Activated naive CD8-positive, alpha-beta T cell treated with anti-CD3 and anti-CD28 coated beads, Interleukin-2, amount 10 ng/mL, durations not matched to agents 7 days and 5 days (primary cell): Measurements from ENCODE around the gene SYCP2L. TPM values are rescaled to one million over a fixed set of nuclear protein-coding genes. Genes with fewer than 3 reads are reported as not detected.
"Not testable (repeated sequence)": the region's sequence is repeated elsewhere in the genome, so short reads cannot be mapped to it uniquely, and the experiment has no call there.

Experiments used
- ATAC-seq: fragments of 150-1000 bp; cut with Tn5 transposase; one replicate; pipeline ENCODE4 v1.10.0; 2021; ENCODE audit warnings: low read depth, moderate library complexity
- POLR2A ChIA-PET: fragments of 350-600 bp; sonication (Branson Sonifier 250); formaldehyde crosslinking; loops from one replicate; lab custom pipeline; 2021; ENCODE audit warnings: antibody characterized with exemption; lab: Charles Lee
- DNase-seq: peaks from one replicate; pipeline ENCODE4 v3.0.0; 2021
- H3K27ac Mint-ChIP-seq: one replicate; pipeline ENCODE4 v1.8.0; 2022; ENCODE audit warnings: mild to moderate bottlenecking, mixed read lengths
- H3K27me3 Mint-ChIP-seq: one replicate; pipeline ENCODE4 v1.8.0; 2022; ENCODE audit warnings: mild to moderate bottlenecking, moderate library complexity, mixed read lengths
- H3K36me3 Mint-ChIP-seq: one replicate; pipeline ENCODE4 v1.8.0; 2021; ENCODE audit warnings: mild to moderate bottlenecking, mixed read lengths
- H3K4me1 Mint-ChIP-seq: one replicate; pipeline ENCODE4 v1.8.0; 2021; ENCODE audit warnings: mixed read lengths
- H3K4me3 Mint-ChIP-seq: one replicate; pipeline ENCODE4 v1.8.0; 2022; ENCODE audit warnings: mild to moderate bottlenecking, moderate library complexity, mixed read lengths
- H3K9me3 Mint-ChIP-seq: one replicate; pipeline ENCODE4 v1.8.0; 2021; ENCODE audit warnings: mixed read lengths
- total RNA-seq, 2 experiments: library from RNA; stranded (reverse); gene quantifications; one replicate each; pipeline ENCODE4 v1.2.3, GENCODE V29; 2021

The SYCP2L gene
- total RNA-seq, 2 experiments from 2014 or later: 0.31 TPM; not detected in 1

DNA sequence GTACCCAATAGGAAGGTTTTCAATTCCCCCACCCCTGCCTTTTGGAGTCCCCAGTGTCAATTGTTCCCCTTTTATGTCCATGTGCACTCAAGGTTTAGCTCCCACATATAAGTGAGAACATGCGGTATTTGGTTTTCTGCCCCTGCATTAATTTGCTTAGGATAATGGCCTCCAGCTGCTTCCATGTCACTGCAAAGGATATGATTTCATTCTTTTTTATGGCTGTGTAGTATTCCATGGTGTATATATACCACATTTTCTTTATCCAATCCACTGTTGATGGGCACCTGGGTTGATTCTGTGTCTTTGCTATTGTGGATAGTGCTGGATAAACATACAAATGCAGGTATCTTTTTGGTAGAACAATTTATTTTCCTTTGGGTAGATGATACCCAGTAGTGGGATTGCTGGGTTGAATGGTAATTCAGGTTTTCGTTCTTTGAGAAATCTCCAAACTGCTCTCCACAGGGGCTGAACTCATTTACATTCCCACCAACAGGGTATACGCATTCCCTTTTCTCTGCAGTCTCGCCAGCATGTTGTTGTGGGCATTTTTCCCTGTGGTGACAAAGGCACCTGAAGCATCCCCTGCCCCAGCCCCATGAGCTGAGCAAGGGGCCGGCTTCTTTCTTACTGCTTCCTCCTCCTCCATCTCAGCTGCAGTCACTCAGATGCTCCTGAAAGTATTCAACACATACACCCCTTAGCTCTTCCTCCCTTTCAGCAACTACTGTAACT lies 90.5 kb downstream of the SYCP2L start:
- Mint-ChIP-seq H3K9me3 (no peaks in the 10 kb centered on the region), H3K36me3 (no peaks in the 10 kb centered on the region), H3K27ac (no peak overlapping the region), H3K27me3 (peaks cover 4% of the 10 kb centered on the region), H3K4me1 (no peaks in the 10 kb centered on the region), H3K4me3 (no peak overlapping the region)
- no peak for ATAC-seq
- POLR2A ChIA-PET: no interaction called here
- no peak for DNase-seq

GRCh38 chr6:10979603-10980002 lies 92.8 kb downstream of the SYCP2L start:
- Mint-ChIP-seq H3K9me3 (no peaks in the 10 kb centered on the region), H3K36me3 (no peaks in the 10 kb centered on the region), H3K27ac (no peak overlapping the region), H3K27me3 (peaks cover 9% of the 10 kb centered on the region), H3K4me1 (no peaks in the 10 kb centered on the region), H3K4me3 (no peak overlapping the region)
- ATAC-seq (no peak), DNase-seq (no peak)
- POLR2A ChIA-PET: no interaction called here

- no peak overlapping the region for H3K27ac Mint-ChIP-seq
These were observed 94.6 kb downstream of the SYCP2L start for GRCh38 chr6:10981409-10981808.

DNA sequence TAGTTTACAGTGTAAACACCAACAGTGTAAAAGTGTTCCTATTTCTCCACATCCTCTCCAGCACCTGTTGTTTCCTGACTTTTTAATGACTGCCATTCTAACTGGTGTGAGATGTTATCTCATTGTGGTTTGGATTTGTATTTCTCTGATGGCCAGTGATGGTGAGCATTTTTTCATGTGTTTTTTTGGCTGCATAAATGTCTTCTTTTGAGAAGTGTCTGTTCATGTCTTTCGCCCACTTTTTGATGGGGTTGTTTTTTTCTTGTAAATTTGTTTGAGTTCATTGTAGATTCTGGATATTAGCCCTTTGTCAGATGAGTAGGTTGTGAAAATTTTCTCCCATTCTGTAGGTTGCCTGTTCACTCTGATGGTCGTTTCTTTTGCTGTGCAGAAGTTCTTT lies 98.1 kb downstream of the SYCP2L start:
- H3K36me3 Mint-ChIP-seq, H3K9me3 Mint-ChIP-seq, ATAC-seq, POLR2A ChIA-PET, DNase-seq, H3K27me3 Mint-ChIP-seq, H3K27ac Mint-ChIP-seq, H3K4me1 Mint-ChIP-seq, H3K4me3 Mint-ChIP-seq: not testable (repeated sequence)

More at GRCh38 chr6:10981409-10981808, 94.6 kb downstream of the SYCP2L start:
- DNase-seq: no peak
- no peak for ATAC-seq
- Mint-ChIP-seq H3K27me3 (peaks cover 9% of the 10 kb centered on the region), H3K4me3 (no peak overlapping the region), H3K4me1 (no peaks in the 10 kb centered on the region), H3K36me3 (no peaks in the 10 kb centered on the region), H3K9me3 (peaks cover 2% of the 10 kb centered on the region)
- POLR2A ChIA-PET: no interaction called here

- ATAC-seq (no peak), DNase-seq (no peak)
- H3K4me3 Mint-ChIP-seq: no peak overlapping the region
- no peaks in the 10 kb centered on the region for H3K27me3 Mint-ChIP-seq
- H3K9me3 Mint-ChIP-seq: peaks cover 2% of the 10 kb centered on the region
- H3K36me3 Mint-ChIP-seq: no peaks in the 10 kb centered on the region
- POLR2A ChIA-PET: no interaction called here
- no peaks in the 10 kb centered on the region for H3K4me1 Mint-ChIP-seq
- H3K27ac Mint-ChIP-seq: no peak overlapping the region
These were observed 102.7 kb downstream of the SYCP2L start for GRCh38 chr6:10989587-10989986.

DNA sequence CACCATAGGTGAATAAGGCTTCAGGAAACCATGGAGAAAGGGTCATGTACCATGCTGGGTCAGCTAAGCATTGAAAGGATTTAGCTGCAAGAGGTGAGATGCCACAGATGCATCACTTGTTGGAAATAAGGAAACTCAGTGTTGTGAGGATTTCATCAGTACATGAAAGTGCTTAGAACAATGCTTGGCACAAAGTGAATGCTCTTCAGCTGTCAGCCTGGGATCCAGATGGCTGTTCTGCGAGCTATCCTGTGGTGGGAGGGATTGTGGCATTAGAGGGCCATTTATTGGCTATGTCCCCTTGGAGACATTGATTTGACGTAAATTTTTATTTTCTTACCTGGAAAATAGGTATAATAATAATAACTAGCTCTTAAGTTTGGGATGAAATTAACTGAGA lies 104.3 kb downstream of the SYCP2L start:
- no peak for ATAC-seq
- Mint-ChIP-seq H3K4me3 (no peak overlapping the region), H3K36me3 (no peaks in the 10 kb centered on the region), H3K27me3 (no peaks in the 10 kb centered on the region), H3K4me1 (no peaks in the 10 kb centered on the region), H3K9me3 (peaks cover under 1% of the 10 kb centered on the region), H3K27ac (no peak overlapping the region)
- DNase-seq: no peak
- POLR2A ChIA-PET: interaction anchor here (0.6 kb wide), 1 partner anchor 512 kb away, joined by 3 read pairs; no protein-coding TSS in a partner anchor

GRCh38 chr6:10993896-10994295 lies 107.0 kb downstream of the SYCP2L start:
- POLR2A ChIA-PET: no interaction called here
- Mint-ChIP-seq H3K4me3 (no peak overlapping the region), H3K9me3 (no peaks in the 10 kb centered on the region), H3K4me1 (no peaks in the 10 kb centered on the region), H3K36me3 (no peaks in the 10 kb centered on the region), H3K27me3 (peaks cover 2% of the 10 kb centered on the region), H3K27ac (no peak overlapping the region)
- ATAC-seq (no peak), DNase-seq (no peak)

DNA sequence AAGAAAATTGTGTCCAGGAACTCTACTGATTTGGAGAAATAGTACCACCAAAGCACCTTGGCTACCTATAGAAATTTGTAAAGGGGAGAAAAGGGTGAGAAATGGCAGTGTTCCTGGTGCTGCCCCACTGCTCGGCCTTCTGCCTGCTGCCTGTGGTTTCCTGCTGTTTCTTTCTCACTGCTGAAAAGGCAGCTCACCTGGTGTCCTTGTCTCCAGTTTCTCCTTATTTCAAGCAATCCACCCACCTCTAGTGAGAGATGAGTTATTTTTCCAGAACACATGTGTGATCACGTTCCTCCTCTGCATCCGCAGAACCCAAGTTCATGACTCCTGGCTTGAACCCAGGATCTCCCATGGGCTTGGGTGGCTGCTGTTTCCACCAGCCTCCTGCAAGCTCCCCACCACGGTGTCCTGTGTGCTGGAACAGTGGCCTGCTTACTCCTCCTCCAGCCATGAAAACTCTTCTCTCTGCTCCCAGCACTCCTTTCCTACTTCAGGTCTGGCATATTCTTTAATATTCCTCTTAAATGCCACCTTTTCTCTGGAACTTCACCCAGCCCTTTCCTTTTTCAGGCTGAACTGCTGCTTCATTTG lies 108.4 kb downstream of the SYCP2L start:
- ATAC-seq: no peak
- Mint-ChIP-seq H3K27me3 (peaks cover 2% of the 10 kb centered on the region), H3K27ac (no peak overlapping the region), H3K36me3 (no peaks in the 10 kb centered on the region), H3K4me1 (no peaks in the 10 kb centered on the region), H3K4me3 (no peak overlapping the region), H3K9me3 (no peaks in the 10 kb centered on the region)
- no peak for DNase-seq
- POLR2A ChIA-PET: no interaction called here

DNA sequence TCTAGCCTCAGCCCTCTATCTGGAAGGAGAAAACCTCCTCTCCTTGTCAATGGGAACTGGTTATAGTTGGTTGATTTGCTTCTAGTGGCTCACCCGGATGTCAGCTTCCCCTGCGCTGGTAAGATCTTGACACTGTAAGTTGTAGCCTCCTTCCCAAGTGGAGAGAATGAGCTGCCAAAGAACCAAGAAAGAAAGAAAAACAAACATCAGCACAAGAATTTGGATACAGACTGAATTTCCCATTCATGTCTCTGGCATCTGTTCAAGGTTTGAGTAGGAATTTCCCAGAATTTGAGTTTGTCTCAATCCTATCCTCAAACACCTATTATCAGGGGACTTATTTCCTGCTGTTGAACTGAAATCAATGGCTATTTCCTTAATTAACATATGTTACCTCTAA lies 113.1 kb downstream of the SYCP2L start:
- H3K36me3 Mint-ChIP-seq: no peaks in the 10 kb centered on the region
- no peak overlapping the region for H3K4me3 Mint-ChIP-seq
- ATAC-seq: no peak
- no peak overlapping the region for H3K27ac Mint-ChIP-seq
- no peaks in the 10 kb centered on the region for H3K4me1 Mint-ChIP-seq
- POLR2A ChIA-PET: no interaction called here
- peaks cover 16% of the 10 kb centered on the region for H3K27me3 Mint-ChIP-seq
- no peaks in the 10 kb centered on the region for H3K9me3 Mint-ChIP-seq
- no peak for DNase-seq

DNA sequence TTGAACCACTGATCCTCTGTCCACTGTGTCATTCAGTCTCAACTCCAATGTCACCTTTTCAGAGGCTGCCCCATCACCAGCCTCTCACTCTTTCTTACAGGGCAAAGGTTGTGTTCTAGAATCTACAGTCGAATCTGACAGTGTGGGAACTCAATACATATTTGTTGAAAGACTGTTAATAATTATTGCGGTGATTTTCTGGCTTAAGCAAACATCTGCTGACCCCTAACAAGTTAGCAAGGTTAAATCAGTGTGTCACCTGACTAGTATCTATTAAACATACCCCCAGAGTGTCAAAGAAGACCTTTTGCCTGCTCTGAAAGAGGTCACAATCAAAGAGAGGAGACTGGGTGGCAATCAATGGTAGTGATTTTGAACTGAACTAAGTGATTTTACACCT lies 115.3 kb downstream of the SYCP2L start:
- Mint-ChIP-seq H3K27ac (no peak overlapping the region), H3K4me3 (no peak overlapping the region), H3K9me3 (no peaks in the 10 kb centered on the region), H3K27me3 (peaks cover 16% of the 10 kb centered on the region), H3K36me3 (no peaks in the 10 kb centered on the region), H3K4me1 (no peaks in the 10 kb centered on the region)
- no peak for DNase-seq
- POLR2A ChIA-PET: no interaction called here
- ATAC-seq: no peak

- H3K9me3 Mint-ChIP-seq, H3K4me1 Mint-ChIP-seq, H3K27ac Mint-ChIP-seq, H3K36me3 Mint-ChIP-seq, POLR2A ChIA-PET, DNase-seq, ATAC-seq, H3K4me3 Mint-ChIP-seq: not testable (repeated sequence)
- peaks cover 14% of the 10 kb centered on the region for H3K27me3 Mint-ChIP-seq
These were observed 116.4 kb downstream of the SYCP2L start for GRCh38 chr6:11003297-11003696.

GRCh38 chr6:11006061-11006460 lies 119.2 kb downstream of the SYCP2L start:
- no peak for ATAC-seq
- Mint-ChIP-seq H3K27ac (no peak overlapping the region), H3K4me1 (no peaks in the 10 kb centered on the region), H3K9me3 (no peaks in the 10 kb centered on the region), H3K36me3 (no peaks in the 10 kb centered on the region), H3K27me3 (peaks cover 14% of the 10 kb centered on the region), H3K4me3 (no peak overlapping the region)
- DNase-seq: no peak
- POLR2A ChIA-PET: no interaction called here

- no peaks in the 10 kb centered on the region for H3K4me1 Mint-ChIP-seq
- no peaks in the 10 kb centered on the region for H3K9me3 Mint-ChIP-seq
- DNase-seq (no peak), ATAC-seq (no peak)
- no peak overlapping the region for H3K4me3 Mint-ChIP-seq
- no peaks in the 10 kb centered on the region for H3K36me3 Mint-ChIP-seq
- H3K27me3 Mint-ChIP-seq: peaks cover 7% of the 10 kb centered on the region
- no peak overlapping the region for H3K27ac Mint-ChIP-seq
- POLR2A ChIA-PET: interaction anchor here (0.6 kb wide), 1 partner anchor 349 kb away, joined by 3 read pairs; no protein-coding TSS in a partner anchor
These were observed 121.1 kb downstream of the SYCP2L start for GRCh38 chr6:11007715-11008608.
